Thyroid gland (tissue), 4 donors: ENCODE results near the gene FXYD5.

Experiments used
- CTCF ChIP-seq, 6 experiments: fragments of 200-600 bp in 3 of 6; fragments of 450-650 bp in 3 of 6; sonication (generic) in 3 of 6; IDR thresholded peaks; one replicate each; pipeline ENCODE4 v1.5.1; 2016 to 2019; ENCODE audit warnings: antibody characterized with exemption in 6 of 6, mild to moderate bottlenecking in 2 of 6, inconsistent platforms in 1 of 6, moderate library complexity in 1 of 6
- POLR2A ChIP-seq, 2 donors: fragments of 450-650 bp; IDR thresholded peaks; one replicate each; pipeline ENCODE4 v1.6.1; 2017; ENCODE audit warnings: antibody characterized with exemption in 2 of 2, mild to moderate bottlenecking in 2 of 2, moderate library complexity in 1 of 2

- no peak for TF ChIP-seq CTCF (IDR thresholded peaks at IDR 0.05)
- no peak for TF ChIP-seq POLR2A (IDR thresholded peaks at IDR 0.05)
Observed at GRCh38 chr19:35205733-35206323, 51.3 kb downstream of the FXYD5 start.
